ENCODE results near the gene CBFA2T2. TPM values are rescaled to one million over a fixed set of nuclear protein-coding genes. Genes with fewer than 3 reads are reported as not detected.
"Not testable (repeated sequence)": the region's sequence is repeated elsewhere in the genome, so short reads cannot be mapped to it uniquely, and the experiment has no call there.

CBFA2T2 gene
- 4.7 and 13.6 TPM in 2 replicates for total RNA-seq

- DNase-seq (ENCODE audit: low read depth), result no peak
These were observed at the start of gene CBFA2T2 for GRCh38 chr20:33490023-33490933. TSS of gene CBFA2T2 (plus strand) at chr20:33490096. CDS start at chr20:33490268, 172 bp downstream.

- DNase-seq (ENCODE audit: low read depth), result not testable (repeated sequence)
These were observed 49.3 kb upstream of the CBFA2T2 start for GRCh38 chr20:33440562-33440961.

- DNase-seq (ENCODE audit: low read depth), result no peak
These were observed 48.5 kb upstream of the CBFA2T2 start for GRCh38 chr20:33441142-33441955.

- no peak for DNase-seq (ENCODE audit: low read depth)
These were observed 47.5 kb upstream of the CBFA2T2 start for GRCh38 chr20:33442136-33443005.

GRCh38 chr20:33443006-33443511, 46.8 kb upstream of the CBFA2T2 start:
- no peak for DNase-seq (ENCODE audit: low read depth)

- peak; percentile 41 for DNase-seq (ENCODE audit: low read depth)
These were observed 46.2 kb upstream of the CBFA2T2 start, which contains the start of gene SNTA1 for GRCh38 chr20:33443512-33444239. TSS of gene SNTA1 (minus strand) at chr20:33443763. CDS start at chr20:33443620, 143 bp downstream.

GRCh38 chr20:33444797-33445560, 44.9 kb upstream of the CBFA2T2 start:
- DNase-seq (ENCODE audit: low read depth), result no peak

GRCh38 chr20:33445881-33446625, 43.8 kb upstream of the CBFA2T2 start:
- DNase-seq (ENCODE audit: low read depth), result no peak

GRCh38 chr20:33450867-33451266, 39.0 kb upstream of the CBFA2T2 start:
- DNase-seq (ENCODE audit: low read depth), result no peak

GRCh38 chr20:33456916-33457642, 32.8 kb upstream of the CBFA2T2 start:
- DNase-seq (ENCODE audit: low read depth), result peak; percentile 58

GRCh38 chr20:33459599-33459998, 30.3 kb upstream of the CBFA2T2 start:
- no peak for DNase-seq (ENCODE audit: low read depth)

- DNase-seq (ENCODE audit: low read depth), result peak; percentile 44
These were observed 29.2 kb upstream of the CBFA2T2 start for GRCh38 chr20:33460711-33461110.

- no peak for DNase-seq (ENCODE audit: low read depth)
These were observed 26.4 kb upstream of the CBFA2T2 start for GRCh38 chr20:33463332-33464101.

GRCh38 chr20:33464759-33465158, 25.1 kb upstream of the CBFA2T2 start:
- not testable (repeated sequence) for DNase-seq (ENCODE audit: low read depth)

GRCh38 chr20:33465481-33466302, 24.2 kb upstream of the CBFA2T2 start:
- no peak for DNase-seq (ENCODE audit: low read depth)

- DNase-seq (ENCODE audit: low read depth), result no peak
These were observed 23.6 kb upstream of the CBFA2T2 start for GRCh38 chr20:33466303-33466646.

- DNase-seq (ENCODE audit: low read depth), result no peak
These were observed 19.4 kb upstream of the CBFA2T2 start for GRCh38 chr20:33470457-33470856.
